GM10248 (cell line): Measurements from ENCODE around the gene TCL1A.

Source experiments
- CTCF ChIA-PET: fragments of 300-600 bp; sonication (Branson Sonifier 250); formaldehyde crosslinking; extraction: SDS; loops from one replicate; lab custom pipeline; 2021; ENCODE audit warnings: antibody characterized with exemption; lab: Yijun Ruan, JAX
- POLR2A ChIA-PET: fragments of 350-650 bp; sonication (Branson Sonifier 250); formaldehyde crosslinking; extraction: SDS; loops from one replicate; lab custom pipeline; 2020; ENCODE audit warnings: antibody characterized with exemption; lab: Yijun Ruan, JAX
- DNase-seq: peaks from one replicate; pipeline ENCODE4 v3.0.0; 2012; ENCODE audit errors: extremely low spot score
- TF ChIP-seq, protein P1 (sequence below): IDR thresholded peaks from 2 replicates; pipeline ENCODE4 v1.5.1; 2012; ENCODE audit warnings: mild to moderate bottlenecking, low read depth; ENCODE audit errors: extremely low read depth, missing control alignments, control extremely low read depth

The TCL1A gene

DNA sequence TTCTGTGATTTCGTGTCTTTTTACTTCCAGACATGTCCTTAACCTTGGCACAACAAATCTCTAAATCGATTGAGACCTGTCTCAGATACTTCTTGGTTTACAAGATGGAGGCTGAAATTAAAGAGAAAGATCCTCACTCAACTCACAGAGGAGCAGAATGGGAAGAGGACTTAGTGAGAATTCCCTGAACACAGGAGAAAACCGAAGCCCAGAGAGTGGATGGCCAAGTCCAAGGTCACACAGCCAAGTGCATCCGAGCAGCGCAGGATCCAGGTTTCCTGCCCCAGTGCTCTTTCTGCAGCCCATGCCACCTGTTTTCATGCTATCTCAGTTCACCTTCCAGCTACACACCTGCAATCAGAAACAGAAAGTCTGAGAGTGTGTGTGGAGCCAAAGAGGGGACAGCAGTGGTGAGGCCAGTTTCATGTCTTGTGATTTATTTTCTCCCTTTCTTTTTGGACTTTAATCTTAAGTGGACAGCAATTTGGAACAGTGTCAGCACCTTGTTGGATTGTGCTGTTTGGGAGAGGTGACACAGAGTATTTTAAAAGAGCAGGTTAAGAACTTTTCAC, 50.6 kb downstream of the TCL1A start:
- ChIA-PET POLR2A (interaction anchor here (0.6 kb wide), 2 partner anchors 9 to 145 kb away, joined by 6 to 15 read pairs; no protein-coding TSS in a partner anchor), CTCF (interaction anchor here (0.9 to 3.6 kb wide), 7 partner anchors 9 to 52 kb away, joined by 3 to 15 read pairs (median 5); no protein-coding TSS in a partner anchor)
- DNase-seq = peak; percentile 38
- TF ChIP-seq, protein P1, sequence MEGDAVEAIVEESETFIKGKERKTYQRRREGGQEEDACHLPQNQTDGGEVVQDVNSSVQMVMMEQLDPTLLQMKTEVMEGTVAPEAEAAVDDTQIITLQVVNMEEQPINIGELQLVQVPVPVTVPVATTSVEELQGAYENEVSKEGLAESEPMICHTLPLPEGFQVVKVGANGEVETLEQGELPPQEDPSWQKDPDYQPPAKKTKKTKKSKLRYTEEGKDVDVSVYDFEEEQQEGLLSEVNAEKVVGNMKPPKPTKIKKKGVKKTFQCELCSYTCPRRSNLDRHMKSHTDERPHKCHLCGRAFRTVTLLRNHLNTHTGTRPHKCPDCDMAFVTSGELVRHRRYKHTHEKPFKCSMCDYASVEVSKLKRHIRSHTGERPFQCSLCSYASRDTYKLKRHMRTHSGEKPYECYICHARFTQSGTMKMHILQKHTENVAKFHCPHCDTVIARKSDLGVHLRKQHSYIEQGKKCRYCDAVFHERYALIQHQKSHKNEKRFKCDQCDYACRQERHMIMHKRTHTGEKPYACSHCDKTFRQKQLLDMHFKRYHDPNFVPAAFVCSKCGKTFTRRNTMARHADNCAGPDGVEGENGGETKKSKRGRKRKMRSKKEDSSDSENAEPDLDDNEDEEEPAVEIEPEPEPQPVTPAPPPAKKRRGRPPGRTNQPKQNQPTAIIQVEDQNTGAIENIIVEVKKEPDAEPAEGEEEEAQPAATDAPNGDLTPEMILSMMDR = no peak

DNA sequence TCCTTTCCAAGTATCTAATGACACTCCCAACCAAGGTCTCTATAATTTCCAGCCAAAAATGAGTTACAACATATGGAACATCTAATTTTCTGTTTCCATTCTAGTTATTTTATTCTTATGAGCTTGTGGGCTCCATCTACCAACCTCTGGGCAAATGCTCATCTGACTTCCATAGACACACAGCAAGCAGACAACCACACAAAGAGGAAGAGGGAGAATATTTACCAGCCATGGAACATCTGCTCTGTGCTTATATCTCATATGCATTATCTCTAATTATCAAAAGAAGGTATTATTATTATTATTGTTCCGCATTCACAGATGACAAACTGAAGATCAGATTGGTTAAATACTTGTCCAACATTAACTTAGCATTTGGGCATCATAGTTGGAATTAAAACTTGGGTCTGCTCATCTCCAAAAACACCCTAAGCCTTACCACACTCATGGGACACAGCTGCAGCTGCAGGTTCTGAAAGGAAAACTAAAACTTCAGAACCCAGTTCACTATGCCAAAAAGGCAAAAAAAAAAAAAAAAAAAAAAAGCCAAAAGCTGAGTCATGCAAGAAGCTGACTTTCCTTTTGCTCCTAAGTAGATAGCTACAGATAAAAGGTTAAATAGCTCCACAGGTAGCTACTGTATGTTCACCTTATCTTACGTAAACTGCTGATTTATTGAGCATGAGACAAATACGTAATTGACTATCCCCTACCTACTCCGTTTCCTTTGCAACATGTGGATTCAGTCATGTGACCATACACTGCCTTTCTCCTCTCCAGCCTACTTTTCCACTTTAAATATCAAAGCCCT, 51.3 kb downstream of the TCL1A start:
- ChIA-PET POLR2A (interaction anchor here (0.6 to 0.7 kb wide), 3 partner anchors 8 to 144 kb away, joined by 5 to 15 read pairs (median 6); no protein-coding TSS in a partner anchor), CTCF (interaction anchor here (0.9 to 3.6 kb wide), 9 partner anchors 8 to 63 kb away, joined by 3 to 15 read pairs (median 4); no protein-coding TSS in a partner anchor)
- TF ChIP-seq, protein P1 = no peak
- peak; percentile 51 for DNase-seq

- ChIA-PET POLR2A (no interaction called here), CTCF (interaction anchor here (0.8 to 2.0 kb wide), 4 partner anchors 9 to 113 kb away, joined by 3 to 6 read pairs (median 4); no protein-coding TSS in a partner anchor)
- TF ChIP-seq, protein P1 = no peak
- DNase-seq = no peak
Observed at GRCh38 chr14:95660651-95661515, 53.0 kb downstream of the TCL1A start.

DNA sequence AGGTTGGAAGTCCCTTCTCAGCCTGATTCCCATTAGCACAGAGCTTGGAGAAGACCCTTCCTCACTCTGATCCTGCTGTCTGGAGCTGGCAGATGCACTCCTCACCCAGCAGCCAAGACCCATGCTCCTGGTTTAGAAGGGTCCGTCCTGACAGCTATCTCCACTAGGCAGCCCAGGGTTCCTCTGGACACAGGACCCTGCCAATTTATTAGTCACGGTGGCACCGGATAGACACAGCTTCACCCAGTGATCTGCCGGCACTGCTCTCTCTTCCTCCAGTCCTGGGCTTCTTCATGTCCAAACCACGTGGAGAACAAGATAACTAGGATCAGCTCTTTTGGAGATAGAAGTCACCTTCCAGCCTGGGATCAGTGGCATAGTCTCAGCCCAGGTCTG, 53.9 kb downstream of the TCL1A start:
- ChIA-PET POLR2A (no interaction called here), CTCF (interaction anchor here (0.8 to 1.3 kb wide), 4 partner anchors 14 to 114 kb away, joined by 3 to 9 read pairs (median 3); partner anchors contain the start of gene TCL1B)
- TF ChIP-seq, protein P1 = no peak
- no peak for DNase-seq
